Esophagus (tissue), 2 donors: ENCODE measurements around the gene SLC22A23. TPM values are rescaled to one million over a fixed set of nuclear protein-coding genes. Genes with fewer than 3 reads are reported as not detected.

ENCODE experiments used
- H3K27ac ChIP-seq, 2 donors: one replicate each; pipeline ENCODE4 v1.5.1; 2013; ENCODE audit warnings: low read depth in 2 of 2, mild to moderate bottlenecking in 2 of 2, inconsistent platforms in 1 of 2, low read length in 1 of 2, moderate library complexity in 1 of 2
- H3K27me3 ChIP-seq, 2 donors: one replicate each; pipeline ENCODE4 v1.6.1; 2013; ENCODE audit warnings: low read length in 2 of 2, control low read depth in 1 of 2, mild to moderate bottlenecking in 1 of 2; ENCODE audit not compliant: insufficient read depth in 2 of 2, control insufficient read depth in 1 of 2
- H3K36me3 ChIP-seq, 2 donors: one replicate each; pipeline ENCODE4 v1.6.1; 2013; ENCODE audit warnings: low read length in 1 of 2; ENCODE audit not compliant: control insufficient read depth in 2 of 2, insufficient read depth in 2 of 2
- H3K4me1 ChIP-seq, 2 donors: one replicate each; pipeline ENCODE4 v1.6.1; 2013; ENCODE audit warnings: low read length in 1 of 2; ENCODE audit not compliant: control insufficient read depth in 2 of 2, insufficient read depth in 2 of 2
- H3K4me3 ChIP-seq, 2 donors: one replicate each; pipeline ENCODE4 v1.5.1; 2013; ENCODE audit warnings: low read length in 2 of 2, mild to moderate bottlenecking in 2 of 2, low read depth in 1 of 2, moderate library complexity in 1 of 2
- H3K9me3 ChIP-seq, 2 donors: one replicate each; pipeline ENCODE4 v1.6.1; 2013; ENCODE audit warnings: mild to moderate bottlenecking in 2 of 2, low read depth in 1 of 2, low read length in 1 of 2, moderate library complexity in 1 of 2; ENCODE audit not compliant: control insufficient read depth in 2 of 2, insufficient read depth in 1 of 2
- WGBS, 2 donors: extraction: QIAGEN DNeasy Blood & Tissue Kit; methylation state at CpG; one replicate each; pipeline ENCODE4 v1.1.7; 2013; 5-methylcytosine and 5-hydroxymethylcytosine counted together
- polyA plus RNA-seq, 2 donors: library from polyadenylated mRNA; stranded (reverse); fragments of 200-250 nt; gene quantifications; one replicate each; pipeline ENCODE4 v1.2.3, GENCODE V29; 2013
- donor health status: healthy with polysubstance abuse.
- donor health status: Bipolar disorder and iron deficiency.

Gene SLC22A23
- polyA plus RNA-seq, 2 donors = 12.5 to 15.4 TPM

GRCh38 chr6:3346476-3346875, 110.4 kb downstream of the SLC22A23 start:
- no peaks in the 10 kb centered on the region for H3K36me3 ChIP-seq
- no peaks in the 10 kb centered on the region for H3K9me3 ChIP-seq
- no peak overlapping the region for H3K4me3 ChIP-seq
- H3K27me3 ChIP-seq = no peaks in the 10 kb centered on the region
- WGBS, 2 donors = 85 to 92% methylated on average over 2 of the region's 2 CpGs
- no peak overlapping the region for H3K27ac ChIP-seq
- peaks cover 3% of the 10 kb centered on the region in 2 donors for H3K4me1 ChIP-seq

- H3K4me3 ChIP-seq = no peak overlapping the region
- 62 to 71% methylated on average over 8 of the region's 8 CpGs for WGBS, 2 donors
- no peak overlapping the region for H3K27ac ChIP-seq
- H3K4me1 ChIP-seq = peaks cover 3% of the 10 kb centered on the region in 2 donors
- H3K27me3 ChIP-seq = no peaks in the 10 kb centered on the region
- no peaks in the 10 kb centered on the region for H3K36me3 ChIP-seq
- H3K9me3 ChIP-seq = no peaks in the 10 kb centered on the region
Measured at GRCh38 chr6:3345836-3346235, 111.0 kb downstream of the SLC22A23 start.

GRCh38 chr6:3343089-3343883, 113.6 kb downstream of the SLC22A23 start:
- Histone ChIP-seq H3K4me3 (no peak overlapping the region), H3K27ac (no peak overlapping the region), H3K36me3 (no peaks in the 10 kb centered on the region), H3K27me3 (no peaks in the 10 kb centered on the region), H3K9me3 (no peaks in the 10 kb centered on the region), H3K4me1 (peaks cover 3% of the 10 kb centered on the region in 2 donors)
- 86 to 93% methylated on average over 14 of the region's 14 CpGs for WGBS, 2 donors

- 67 to 74% methylated on average over 6 of the region's 6 CpGs for WGBS, 2 donors
- H3K9me3 ChIP-seq = no peaks in the 10 kb centered on the region
Measured at GRCh38 chr6:3341467-3341866, 115.4 kb downstream of the SLC22A23 start.

GRCh38 chr6:3340894-3341293, 116.0 kb downstream of the SLC22A23 start:
- Histone ChIP-seq H3K36me3 (no peaks in the 10 kb centered on the region), H3K4me1 (peaks cover 0 to 2% of the 10 kb centered on the region in 2 donors), H3K27me3 (no peaks in the 10 kb centered on the region), H3K4me3 (no peak overlapping the region), H3K27ac (peak overlapping the region in 1 of 2 donors; percentile 47), H3K9me3 (no peaks in the 10 kb centered on the region)
- WGBS, 2 donors = 76 to 78% methylated on average over 4 of the region's 4 CpGs

More at GRCh38 chr6:3341467-3341866, 115.4 kb downstream of the SLC22A23 start:
- H3K27me3 ChIP-seq = no peaks in the 10 kb centered on the region
- no peaks in the 10 kb centered on the region for H3K36me3 ChIP-seq
- peak overlapping the region in 1 of 2 donors; percentile 7 for H3K27ac ChIP-seq
- peaks cover 0 to 2% of the 10 kb centered on the region in 2 donors for H3K4me1 ChIP-seq
- H3K4me3 ChIP-seq = no peak overlapping the region

GRCh38 chr6:3340358-3340802, 116.5 kb downstream of the SLC22A23 start:
- Histone ChIP-seq H3K27me3 (no peaks in the 10 kb centered on the region), H3K36me3 (no peaks in the 10 kb centered on the region), H3K9me3 (no peaks in the 10 kb centered on the region), H3K27ac (no peak overlapping the region), H3K4me1 (peaks cover 0 to 2% of the 10 kb centered on the region in 2 donors), H3K4me3 (no peak overlapping the region)
- 84 to 87% methylated on average over 12 of the region's 12 CpGs for WGBS, 2 donors

GRCh38 chr6:3339811-3340210, 117.0 kb downstream of the SLC22A23 start:
- no peaks in the 10 kb centered on the region for H3K27me3 ChIP-seq
- no peak overlapping the region for H3K27ac ChIP-seq
- WGBS, 2 donors = 89 to 90% methylated on average over 5 of the region's 5 CpGs
- H3K9me3 ChIP-seq = no peaks in the 10 kb centered on the region
- H3K4me3 ChIP-seq = no peak overlapping the region
- H3K36me3 ChIP-seq = no peaks in the 10 kb centered on the region
- peaks cover 0 to 2% of the 10 kb centered on the region in 2 donors for H3K4me1 ChIP-seq

GRCh38 chr6:3337521-3338350, 119.1 kb downstream of the SLC22A23 start:
- Histone ChIP-seq H3K4me3 (no peak overlapping the region), H3K4me1 (peaks cover 0 to 5% of the 10 kb centered on the region in 2 donors), H3K27ac (no peak overlapping the region), H3K36me3 (no peaks in the 10 kb centered on the region), H3K9me3 (no peaks in the 10 kb centered on the region), H3K27me3 (no peaks in the 10 kb centered on the region)
- 62 to 67% methylated on average over 15 of the region's 15 CpGs for WGBS, 2 donors

- Histone ChIP-seq H3K4me3 (no peak overlapping the region), H3K9me3 (no peaks in the 10 kb centered on the region), H3K27ac (no peak overlapping the region), H3K27me3 (no peaks in the 10 kb centered on the region), H3K4me1 (peaks cover 0 to 5% of the 10 kb centered on the region in 2 donors), H3K36me3 (no peaks in the 10 kb centered on the region)
- WGBS, 2 donors = 79 to 82% methylated on average over 5 of the region's 5 CpGs
Measured at GRCh38 chr6:3336859-3337515, 119.9 kb downstream of the SLC22A23 start.
